Hematopoietic multipotent progenitor cell treated with erythropoietin and hydrocortisone succinate and interleukin-3 and kit ligand, for 17 days (in vitro differentiated cells): ENCODE results near the gene TESK1.
A peak's percentile ranks its signal among the peaks of the same experiment; 100 is the strongest.

Source experiments
- DNase-seq: peaks from one replicate; pipeline ENCODE4 v3.0.0-alpha.2; 2015; ENCODE audit warnings: low spot score

Gene TESK1, protein sequence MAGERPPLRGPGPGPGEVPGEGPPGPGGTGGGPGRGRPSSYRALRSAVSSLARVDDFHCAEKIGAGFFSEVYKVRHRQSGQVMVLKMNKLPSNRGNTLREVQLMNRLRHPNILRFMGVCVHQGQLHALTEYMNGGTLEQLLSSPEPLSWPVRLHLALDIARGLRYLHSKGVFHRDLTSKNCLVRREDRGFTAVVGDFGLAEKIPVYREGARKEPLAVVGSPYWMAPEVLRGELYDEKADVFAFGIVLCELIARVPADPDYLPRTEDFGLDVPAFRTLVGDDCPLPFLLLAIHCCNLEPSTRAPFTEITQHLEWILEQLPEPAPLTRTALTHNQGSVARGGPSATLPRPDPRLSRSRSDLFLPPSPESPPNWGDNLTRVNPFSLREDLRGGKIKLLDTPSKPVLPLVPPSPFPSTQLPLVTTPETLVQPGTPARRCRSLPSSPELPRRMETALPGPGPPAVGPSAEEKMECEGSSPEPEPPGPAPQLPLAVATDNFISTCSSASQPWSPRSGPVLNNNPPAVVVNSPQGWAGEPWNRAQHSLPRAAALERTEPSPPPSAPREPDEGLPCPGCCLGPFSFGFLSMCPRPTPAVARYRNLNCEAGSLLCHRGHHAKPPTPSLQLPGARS

DNA sequence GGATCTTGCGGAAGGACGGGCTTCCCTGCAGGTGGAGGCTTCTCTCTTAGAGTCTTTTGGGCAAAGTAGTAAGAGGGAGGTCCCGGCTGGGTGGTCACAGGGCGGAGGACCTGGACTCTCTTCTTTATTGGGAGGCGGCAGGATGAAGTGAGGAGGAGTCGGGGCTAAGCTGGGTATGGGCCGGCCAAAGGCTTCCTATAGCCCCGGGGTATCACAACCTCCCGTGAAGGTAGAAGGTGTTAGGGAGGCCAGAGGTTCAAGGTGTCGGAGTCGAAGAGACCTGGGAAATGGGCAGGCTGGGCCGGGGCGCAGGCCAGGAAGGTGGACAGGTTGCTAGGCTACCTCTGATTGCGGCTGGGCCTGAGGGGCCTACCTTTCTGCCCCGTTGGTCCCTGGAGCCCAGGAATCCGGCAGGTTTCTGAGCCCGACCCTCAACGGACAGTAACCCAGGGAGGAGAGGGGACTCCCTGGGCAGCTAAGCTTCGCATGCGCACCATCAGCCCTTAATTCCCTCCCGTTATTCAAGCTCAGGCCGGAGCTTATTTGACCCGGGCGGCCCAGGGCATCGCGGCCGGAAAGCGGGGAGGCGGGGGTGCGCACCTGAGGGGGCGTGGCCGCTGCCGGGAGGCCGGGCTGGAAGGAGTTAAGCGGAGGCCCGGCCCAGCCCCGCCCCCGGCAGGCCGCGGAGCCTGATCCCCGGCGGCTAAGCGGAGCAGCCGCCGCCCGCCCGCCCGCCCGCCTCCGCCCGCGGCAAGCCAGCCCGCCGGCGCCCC is at the start of gene TESK1:
TESK1 (plus strand) TSS at position 685 of the 773 bp plus-strand sequence. CDS start 358 bp downstream, outside the sequence.
- peak; percentile 84 for DNase-seq

DNA sequence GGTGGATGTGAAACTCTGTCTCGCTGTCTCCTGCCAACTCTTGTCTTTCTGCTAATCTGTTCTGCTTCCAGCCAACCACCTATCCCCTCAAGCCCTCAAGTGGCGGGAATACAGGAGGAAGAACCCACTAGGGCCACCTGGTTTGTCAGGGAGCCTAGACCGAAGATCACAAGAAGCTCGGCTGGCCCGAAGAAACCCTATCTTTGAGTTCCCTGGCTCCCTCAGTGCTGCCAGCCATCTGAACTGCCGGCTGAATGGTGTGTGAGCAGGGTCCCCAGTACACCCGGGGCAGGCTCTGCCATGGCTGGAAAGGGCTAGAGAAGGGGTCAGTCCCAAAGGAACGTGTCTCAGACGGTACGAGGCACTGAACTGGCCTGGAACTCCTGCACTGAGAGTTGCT is 49.2 kb upstream of the TESK1 start:
- no peak for DNase-seq

DNA sequence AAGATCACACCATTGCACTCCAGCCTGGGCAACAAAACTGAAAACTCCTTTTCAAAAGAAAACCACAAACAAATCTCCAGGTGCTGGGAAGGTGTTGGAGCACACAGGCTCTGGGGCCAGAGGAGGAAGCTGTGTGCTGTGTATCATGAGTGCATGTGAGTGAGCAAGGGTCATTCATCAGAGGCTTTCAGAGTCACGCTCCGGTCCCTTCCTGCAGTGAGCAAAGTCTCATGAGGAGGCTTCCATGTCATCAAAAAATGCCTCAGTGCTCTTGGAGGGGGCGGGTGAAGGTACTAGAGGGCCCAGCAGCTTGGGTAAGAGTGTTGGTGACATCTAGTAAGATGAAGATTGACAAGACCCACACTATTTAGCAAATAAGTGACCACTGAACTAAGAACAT is 48.3 kb upstream of the TESK1 start:
- DNase-seq = no peak

DNA sequence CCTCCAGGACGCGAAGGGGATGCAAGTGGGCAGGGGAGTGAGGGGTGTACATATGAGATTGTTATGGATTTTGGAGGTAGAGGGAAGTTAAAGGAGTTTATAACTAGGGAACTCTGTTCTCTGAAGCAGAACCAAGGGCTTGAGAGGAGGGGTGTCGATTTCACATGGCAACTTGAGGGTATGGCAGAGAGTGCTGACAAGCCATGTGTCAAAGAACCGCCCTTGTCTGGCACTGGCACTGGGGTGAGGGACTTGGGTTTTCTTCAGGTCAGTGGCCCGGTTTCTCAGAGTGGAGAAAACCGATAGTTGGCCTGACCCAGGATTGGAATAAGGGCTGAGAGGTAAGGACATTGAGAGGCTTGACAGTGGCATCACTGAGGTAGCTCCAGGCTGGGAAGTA is 47.7 kb upstream of the TESK1 start:
- DNase-seq = no peak

DNA sequence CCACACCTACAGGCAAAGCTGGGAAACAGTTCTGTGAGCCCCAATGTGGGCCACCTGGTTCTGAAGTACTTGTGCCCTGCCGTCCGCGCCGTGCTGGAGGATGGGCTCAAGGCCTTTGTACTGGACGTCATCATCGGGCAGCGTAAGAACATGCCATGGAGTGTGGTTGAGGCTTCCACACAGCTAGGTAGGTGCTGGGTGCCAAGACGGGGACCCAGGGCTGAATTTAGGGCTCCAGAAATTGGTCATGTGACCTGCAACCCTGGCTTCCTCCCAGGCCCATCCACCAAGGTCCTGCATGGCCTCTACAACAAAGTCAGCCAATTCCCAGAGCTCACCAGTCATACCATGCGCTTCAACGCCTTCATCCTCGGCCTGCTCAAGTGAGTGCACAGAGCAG is 46.9 kb upstream of the TESK1 start:
- DNase-seq = no peak

DNA sequence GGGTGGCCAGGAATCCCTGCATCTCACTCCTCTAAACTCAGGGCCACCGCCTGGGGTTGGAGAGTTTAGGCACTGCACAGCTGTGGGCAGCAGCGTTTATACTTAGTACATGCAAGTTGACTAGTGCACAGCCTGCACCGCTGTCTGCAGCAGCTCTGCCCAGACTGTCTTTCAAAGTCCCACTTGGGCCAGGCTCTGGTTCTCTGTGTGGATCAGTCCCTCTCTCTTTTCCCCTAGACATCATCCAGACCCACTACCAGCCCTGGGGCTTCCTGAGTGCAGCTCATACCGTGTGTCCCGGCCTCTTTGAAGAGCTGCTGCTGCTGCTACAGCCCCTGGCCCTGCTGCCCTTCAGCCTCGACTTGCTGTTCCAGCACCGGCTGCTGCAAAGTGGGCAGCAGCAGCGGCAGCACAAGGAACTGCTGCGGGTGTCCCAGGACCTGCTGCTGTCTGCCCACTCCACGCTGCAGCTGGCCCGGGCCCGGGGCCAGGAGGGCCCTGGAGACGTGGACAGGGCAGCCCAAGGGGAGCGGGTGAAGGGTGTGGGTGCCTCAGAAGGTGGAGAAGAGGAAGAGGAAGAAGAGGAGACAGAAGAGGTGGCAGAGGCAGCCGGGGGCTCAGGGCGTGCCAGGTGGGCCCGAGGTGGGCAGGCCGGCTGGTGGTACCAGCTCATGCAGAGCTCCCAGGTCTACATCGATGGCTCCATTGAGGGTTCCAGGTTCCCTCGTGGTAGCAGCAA is 45.1 kb upstream of the TESK1 start:
- no peak for DNase-seq

DNA sequence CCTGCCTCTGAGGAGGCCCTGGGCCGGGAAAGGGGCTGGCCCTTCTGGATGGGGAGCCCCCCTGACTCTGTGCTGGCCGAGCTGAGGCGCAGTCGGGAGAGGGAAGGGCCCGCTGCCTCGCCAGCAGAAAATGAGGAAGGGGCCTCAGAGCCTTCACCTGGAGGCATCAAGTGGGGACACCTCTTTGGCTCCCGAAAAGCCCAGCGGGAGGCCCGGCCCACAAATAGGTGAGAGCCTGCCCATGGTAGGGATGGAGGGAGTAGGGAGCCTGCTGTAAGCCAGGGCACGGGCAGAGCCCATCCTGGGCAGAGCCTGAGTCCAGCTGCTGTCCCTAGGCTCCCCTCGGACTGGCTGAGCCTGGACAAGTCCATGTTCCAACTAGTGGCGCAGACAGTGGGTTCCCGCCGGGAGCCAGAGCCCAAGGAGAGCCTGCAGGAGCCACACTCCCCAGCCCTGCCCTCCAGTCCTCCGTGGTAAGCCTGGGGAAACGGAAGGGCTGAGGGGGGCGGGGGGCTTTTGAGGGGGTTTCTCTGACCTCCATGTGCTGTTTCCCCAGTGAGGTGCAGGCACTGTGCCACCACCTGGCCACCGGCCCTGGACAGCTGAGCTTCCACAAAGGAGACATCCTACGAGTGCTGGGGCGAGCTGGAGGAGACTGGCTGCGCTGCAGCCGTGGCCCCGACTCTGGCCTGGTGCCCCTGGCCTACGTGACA is 44.3 kb upstream of the TESK1 start:
- no peak for DNase-seq

DNA sequence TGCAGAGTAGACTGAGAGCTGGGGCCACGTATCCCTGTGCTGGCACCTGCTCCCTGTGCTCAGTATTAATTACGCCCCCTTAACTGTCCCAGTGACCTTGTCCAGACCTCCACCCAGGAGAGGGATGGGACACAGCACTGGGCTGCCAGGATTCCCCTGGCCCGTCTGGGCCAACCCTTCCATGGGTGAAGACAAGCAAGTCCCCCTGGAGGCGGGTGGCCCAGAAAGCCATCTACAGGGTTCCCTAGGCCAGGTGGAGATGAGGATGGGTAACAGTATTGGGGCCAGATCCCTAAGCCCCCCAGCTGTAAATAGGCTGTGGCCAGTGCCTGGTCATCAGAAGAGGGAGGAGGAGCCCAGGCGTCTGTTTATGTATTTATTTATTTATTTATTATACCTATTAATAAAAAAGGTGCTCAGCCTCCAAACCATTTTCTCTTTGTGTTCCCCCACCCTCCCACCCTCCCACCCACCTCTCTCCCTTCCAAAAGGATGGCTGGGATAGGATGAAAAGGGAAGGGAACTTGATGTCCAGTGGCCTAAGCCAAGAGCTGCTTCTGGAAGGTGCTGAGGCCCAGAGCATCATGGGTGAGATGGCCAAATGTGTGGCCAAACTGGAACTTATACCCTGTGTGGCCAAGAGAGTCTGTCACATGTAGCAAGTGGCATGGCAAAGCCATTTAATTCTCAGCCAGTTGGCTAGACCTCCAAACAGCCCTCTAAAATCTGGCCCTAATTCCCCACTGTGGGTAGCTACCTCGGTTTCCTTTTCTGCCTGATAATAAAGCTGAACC is 43.4 kb upstream of the TESK1 start:
- no peak for DNase-seq

DNA sequence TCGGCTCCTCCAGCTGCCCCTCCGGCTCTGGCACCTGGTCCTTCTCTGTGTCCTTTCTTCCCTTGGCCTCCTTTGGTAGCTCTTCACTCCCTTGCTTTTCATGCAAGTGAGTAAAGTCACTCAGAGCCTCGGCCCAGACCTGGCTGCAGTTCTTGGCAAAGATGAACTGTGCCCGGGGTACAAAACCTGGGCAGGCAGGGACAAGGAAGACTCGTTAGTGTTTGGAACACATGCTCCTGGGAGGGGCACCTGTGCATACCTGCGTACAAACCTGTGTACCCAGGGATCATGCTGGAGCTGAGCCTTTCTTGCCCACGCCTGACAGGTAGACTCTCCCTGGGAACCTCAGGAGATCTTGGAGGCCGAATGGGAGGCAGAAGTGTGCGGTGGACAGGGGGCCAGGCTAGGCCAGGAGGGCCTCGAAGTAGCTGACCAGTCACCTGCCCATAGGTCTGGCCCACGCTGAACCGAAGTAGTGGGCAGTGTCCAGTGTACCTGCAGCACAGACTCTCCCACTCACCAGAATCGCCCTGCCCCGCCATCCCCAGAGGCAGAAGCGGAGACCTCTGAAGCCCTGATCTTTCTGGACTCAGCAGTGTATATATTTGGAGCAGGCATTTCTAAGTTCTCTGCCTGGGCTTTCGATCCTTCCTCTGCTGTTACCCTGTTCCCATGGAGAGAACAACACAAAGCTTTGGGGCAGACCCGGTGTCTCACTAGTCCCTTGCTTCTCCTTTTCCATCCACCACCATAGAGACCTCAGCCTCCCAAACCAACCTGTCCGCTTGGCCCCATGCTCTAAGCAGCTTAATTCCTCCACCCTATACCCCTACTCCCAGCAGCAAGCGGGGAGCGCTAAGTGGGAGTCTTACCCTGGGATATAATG is 41.9 kb upstream of the TESK1 start:
- DNase-seq = no peak

DNA sequence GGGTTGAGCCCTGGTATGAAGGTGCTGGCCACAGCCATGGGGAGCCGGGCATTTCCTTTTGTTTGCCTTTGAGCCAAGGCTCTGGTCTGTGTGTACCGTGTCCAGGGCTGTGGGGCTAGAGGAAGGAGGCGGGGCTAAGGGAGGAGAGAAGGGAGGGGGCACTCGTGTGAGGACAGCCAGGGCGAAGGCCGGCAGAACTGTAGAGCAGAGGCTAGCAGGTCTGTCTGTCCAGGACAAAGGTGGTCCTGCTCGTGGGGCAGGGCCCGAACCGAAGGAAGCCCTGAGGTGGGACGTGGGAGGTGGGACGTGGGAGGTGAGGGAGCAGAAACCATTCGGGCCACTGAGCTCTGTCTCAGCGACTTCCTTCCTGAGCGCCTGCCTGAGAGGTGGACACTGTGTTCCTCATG is 41.3 kb upstream of the TESK1 start:
- DNase-seq = no peak

DNA sequence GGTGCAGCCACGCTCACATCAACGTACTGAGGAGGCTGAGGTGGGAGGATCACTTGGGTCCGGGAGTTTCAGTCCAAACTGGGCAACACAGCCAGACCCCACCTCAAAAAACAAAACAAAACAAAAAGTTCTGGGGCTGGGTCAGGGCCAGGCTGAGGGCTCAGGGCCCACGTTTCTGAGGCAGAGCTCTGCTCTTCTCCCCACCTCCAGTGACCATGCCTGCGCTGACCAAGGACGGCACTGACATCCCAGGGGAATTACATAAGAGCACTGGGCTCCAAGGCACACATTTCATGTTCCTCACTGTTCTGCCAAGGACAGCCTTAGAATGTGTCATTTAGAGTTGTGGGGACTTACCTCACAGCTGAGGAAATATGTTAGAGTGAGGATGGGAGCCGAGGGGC is 40.4 kb upstream of the TESK1 start:
- no peak for DNase-seq

DNA sequence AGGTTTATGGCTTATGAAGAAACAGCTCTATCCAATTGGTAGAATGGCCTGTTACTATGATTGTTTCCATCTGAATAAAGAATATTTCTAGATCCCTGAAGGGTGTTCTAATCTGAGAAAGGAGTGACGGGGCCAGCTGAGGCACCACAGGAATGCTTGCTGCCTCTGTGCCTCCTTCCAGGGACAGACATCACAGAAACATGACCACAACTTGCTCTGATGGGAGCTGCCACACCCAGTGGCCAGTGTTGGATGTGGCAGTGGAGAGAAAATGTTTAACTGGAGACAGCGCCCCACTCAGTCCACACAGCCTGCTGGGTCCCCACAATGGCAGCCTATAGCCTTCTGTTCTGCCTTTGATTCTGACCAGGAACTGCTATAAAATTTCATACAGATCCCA is 38.6 kb upstream of the TESK1 start:
- no peak for DNase-seq

DNA sequence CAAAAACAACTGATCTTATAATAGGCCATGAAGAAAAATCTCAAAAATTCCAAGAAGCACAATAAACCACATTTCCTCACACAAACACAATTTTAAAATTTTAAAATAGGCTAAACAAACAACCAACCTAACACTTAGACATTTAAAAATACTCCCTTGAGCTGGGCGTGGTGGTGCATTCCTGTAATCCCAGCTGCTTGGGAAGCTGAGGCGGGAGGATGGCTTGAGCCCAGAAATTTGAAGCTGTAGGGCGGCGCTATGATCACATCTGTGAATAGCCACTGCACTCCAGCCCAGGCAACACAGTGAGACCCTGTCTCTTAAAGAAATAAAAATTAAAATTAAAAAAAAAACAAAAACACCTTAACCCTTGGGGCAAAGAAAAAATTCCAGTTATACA is 36.9 kb upstream of the TESK1 start:
- no peak for DNase-seq

DNA sequence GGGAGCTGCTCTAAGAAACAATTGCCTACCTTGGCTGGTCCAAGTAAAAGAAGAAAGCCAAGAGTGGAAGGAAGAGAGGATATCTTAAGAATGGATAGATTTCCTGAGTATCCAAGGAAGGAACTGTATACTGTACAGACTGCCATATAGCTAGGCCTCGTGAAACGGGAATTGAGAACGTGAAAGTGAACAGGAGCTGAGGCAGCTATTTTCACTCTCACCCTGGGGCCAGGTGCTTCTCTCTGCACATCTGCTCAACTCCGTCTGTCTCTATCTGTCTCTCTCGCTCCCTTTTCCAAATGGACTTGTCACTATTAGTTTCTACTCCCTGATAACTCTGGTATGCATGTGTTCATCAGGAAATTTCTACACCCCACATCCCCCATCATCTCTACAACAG is 35.9 kb upstream of the TESK1 start:
- no peak for DNase-seq

DNA sequence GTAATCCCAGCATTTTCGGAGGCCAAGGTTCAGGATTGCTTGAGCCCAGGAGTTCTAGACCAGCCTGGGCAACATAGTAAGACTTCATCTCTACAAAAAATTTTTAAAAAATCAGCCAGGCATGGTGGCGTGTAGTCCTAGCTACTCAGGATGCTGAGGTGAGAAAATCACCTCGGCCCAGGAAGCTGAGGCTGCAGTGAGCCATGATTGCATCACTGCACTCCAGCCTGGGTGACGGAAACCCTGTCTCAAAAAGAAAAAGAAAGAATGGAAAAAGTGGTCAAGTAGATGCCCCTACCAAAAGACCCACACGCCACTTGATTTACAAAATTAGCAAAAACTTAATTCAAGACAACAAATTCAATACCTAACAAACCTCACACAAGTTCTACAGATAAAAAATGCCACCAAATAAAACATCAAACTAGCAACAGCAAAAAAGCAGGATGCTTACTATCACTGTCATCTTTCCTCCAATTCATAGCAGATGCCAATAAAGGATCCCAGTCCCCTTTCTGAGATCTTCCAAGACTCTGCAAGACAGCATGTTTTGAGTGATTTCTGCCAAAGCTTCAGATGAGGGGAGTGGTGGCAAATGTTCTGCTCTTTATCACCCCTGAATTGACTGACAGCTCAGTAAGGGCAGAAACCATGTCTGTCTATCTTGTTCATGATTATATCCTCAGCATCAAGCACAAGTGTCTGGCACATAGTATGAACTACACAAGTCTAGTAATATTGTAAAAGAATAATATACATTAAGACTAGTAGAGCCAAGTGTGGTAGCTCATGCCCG is 34.2 kb upstream of the TESK1 start:
- no peak for DNase-seq

DNA sequence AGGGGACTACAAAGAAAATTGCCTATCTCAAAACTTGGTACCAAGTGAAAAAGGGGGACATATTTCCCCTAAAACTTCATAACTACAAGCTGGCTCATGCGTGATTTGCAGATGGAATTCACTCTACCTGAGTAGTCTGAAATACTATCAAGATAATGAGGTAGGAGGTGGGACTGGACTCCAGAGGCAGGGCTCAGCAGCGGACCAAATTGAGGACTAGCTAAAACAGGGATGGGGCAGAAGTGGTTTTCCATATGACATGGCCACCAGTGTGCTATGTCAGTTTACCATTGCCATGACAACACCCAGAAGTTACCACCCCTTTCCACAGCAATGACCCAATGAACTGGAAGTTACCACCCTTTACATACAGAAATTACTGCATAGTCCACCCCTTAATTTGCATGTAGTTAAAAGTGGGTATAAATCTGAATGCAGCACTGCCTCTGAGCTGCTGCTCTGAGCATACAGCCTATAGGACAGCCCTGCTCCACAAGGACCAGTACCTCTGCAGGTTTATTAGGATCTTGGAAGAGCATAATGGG is 30.4 kb upstream of the TESK1 start:
- no peak for DNase-seq

DNA sequence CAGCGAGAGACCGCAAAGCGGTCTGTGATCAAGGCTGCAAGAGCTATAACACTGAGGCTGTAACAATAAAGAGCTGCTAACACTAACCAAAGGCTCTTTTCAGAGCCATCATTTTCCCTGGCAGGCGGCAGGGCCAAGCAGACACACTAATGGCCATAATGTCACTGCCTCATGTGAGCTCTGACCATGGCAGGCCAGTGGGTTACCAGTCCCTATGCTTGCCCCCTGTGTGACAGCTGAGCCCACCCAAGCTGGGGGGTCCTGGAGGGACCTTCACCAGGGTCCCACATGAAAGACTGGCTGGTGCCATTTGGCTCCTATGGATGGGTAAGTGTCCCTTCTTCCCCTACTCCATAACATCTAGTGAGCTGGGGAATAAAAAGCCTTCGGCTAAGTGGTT is 29.6 kb upstream of the TESK1 start:
- DNase-seq = no peak

DNA sequence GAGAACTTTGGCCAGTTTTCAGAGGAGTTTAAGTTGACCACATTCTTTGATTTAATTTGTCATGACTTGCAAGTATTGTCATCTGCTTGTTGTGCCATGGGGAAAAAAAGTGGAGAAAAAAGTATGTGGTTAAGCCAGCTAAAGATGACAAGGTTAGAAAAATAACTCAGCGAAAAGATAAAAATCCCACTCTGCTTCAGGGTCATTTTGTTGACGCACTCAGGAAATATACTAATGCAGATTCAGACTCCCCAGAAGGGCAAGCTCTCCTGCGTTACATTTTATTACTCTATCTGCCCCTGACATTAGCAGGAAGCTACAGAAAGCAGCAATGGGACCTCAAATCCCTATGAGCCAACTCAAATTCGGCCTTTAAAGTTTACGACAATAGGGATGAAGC is 27.6 kb upstream of the TESK1 start:
- DNase-seq = no peak

DNA sequence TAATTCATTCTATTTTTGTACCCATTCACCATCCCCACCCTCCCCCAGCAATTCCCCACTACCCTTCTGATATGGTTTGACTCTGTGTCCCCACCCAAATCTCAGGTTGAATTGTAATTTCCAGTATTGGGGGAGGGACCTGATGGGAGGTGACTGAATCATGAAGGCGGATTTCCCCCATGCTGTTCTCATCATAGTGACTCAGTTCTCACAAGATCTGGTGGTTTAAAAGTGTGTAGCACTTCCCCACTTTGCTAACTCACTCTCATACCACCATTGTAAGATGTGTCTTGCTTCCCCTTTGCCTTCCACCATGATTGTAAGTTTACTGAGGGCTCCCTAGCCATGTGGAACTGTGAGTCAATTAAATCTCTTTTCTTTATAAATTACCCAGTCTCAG is 25.9 kb upstream of the TESK1 start:
- DNase-seq = no peak
